T-cell (primary cell): ENCODE results near the gene ACAT2. TPM values are rescaled to one million over a fixed set of nuclear protein-coding genes. Genes with fewer than 3 reads are reported as not detected.
"Not testable (repeated sequence)": the region's sequence is repeated elsewhere in the genome, so short reads cannot be mapped to it uniquely, and the experiment has no call there.

Source experiments
- ATAC-seq, 4 experiments: fragments of 200-7000 bp in 3 of 4; fragments of 150-1000 bp in 1 of 4; cut with Tn5 transposase; replicated peaks in 1 of 4; 1 replicate in 3 of 4; 2 replicates in 1 of 4; pipeline ENCODE4 v1.10.0; 2021; ENCODE audit warnings: moderate library complexity in 3 of 4, mild to moderate bottlenecking in 2 of 4, moderate number of reproducible peaks in 1 of 4
- CTCF ChIA-PET, 2 donors: fragments of 300-600 bp; sonication (Branson Sonifier 250); formaldehyde crosslinking; loops; one replicate each; lab custom pipeline; 2022; ENCODE audit warnings: antibody characterized with exemption in 2 of 2; lab: Charles Lee
- POLR2A ChIA-PET, 2 donors: fragments of 300-600 bp; sonication (Branson Sonifier 250); formaldehyde crosslinking; loops; one replicate each; lab custom pipeline; 2022; ENCODE audit warnings: antibody characterized with exemption in 2 of 2; lab: Charles Lee
- DNase-seq, 35 experiments: peaks; one replicate each; pipeline versions ENCODE4 v3.0.0 to v3.0.0-alpha.2; 2013 to 2023
- H3K27ac ChIP-seq: one replicate; pipeline ENCODE4 v1.5.1; 2013; ENCODE audit warnings: low read length
- H3K27me3 ChIP-seq, 2 experiments: replicated peaks in 1 of 2; 1 replicate in 1 of 2; 2 replicates in 1 of 2; pipeline versions ENCODE4 v1.6.1 to v1.7.0; 2013; ENCODE audit warnings: low read length in 1 of 2, mixed read lengths in 1 of 2; ENCODE audit not compliant: control insufficient read depth in 2 of 2, insufficient read depth in 2 of 2; ENCODE audit errors: extremely low read depth in 1 of 2
- H3K36me3 ChIP-seq, 2 donors: 1 replicate in 1 of 2; 2 replicates in 1 of 2; pipeline versions ENCODE4 v1.6.1 to v1.7.0; 2013; ENCODE audit warnings: low read length in 1 of 2; ENCODE audit not compliant: control insufficient read depth in 2 of 2, insufficient read depth in 1 of 2; ENCODE audit errors: extremely low read depth in 1 of 2
- H3K4me1 ChIP-seq, 2 experiments: 1 replicate in 1 of 2; 2 replicates in 1 of 2; pipeline versions ENCODE4 v1.6.1 to v1.7.0; 2013; ENCODE audit warnings: low read length in 2 of 2, mixed read lengths in 1 of 2; ENCODE audit not compliant: insufficient read depth in 2 of 2, control insufficient read depth in 1 of 2; ENCODE audit errors: extremely low read depth in 1 of 2
- H3K4me3 ChIP-seq, 2 donors: 1 replicate in 1 of 2; 2 replicates in 1 of 2; pipeline versions ENCODE4 v1.5.1 to v1.7.0; 2013; ENCODE audit warnings: mild to moderate bottlenecking in 2 of 2, low read length in 1 of 2, moderate library complexity in 1 of 2; ENCODE audit not compliant: control insufficient read depth in 1 of 2; ENCODE audit errors: extremely low read depth in 1 of 2
- H3K9me3 ChIP-seq: 2 replicates; pipeline ENCODE4 v1.7.0; 2013
- H3K27ac Mint-ChIP-seq, 2 donors: one replicate each; pipeline ENCODE4 v1.8.0; 2020 to 2021; ENCODE audit warnings: mild to moderate bottlenecking in 2 of 2, mixed read lengths in 2 of 2
- H3K27me3 Mint-ChIP-seq, 2 donors: one replicate each; pipeline ENCODE4 v1.8.0; 2021 to 2022; ENCODE audit warnings: mixed read lengths in 2 of 2
- H3K36me3 Mint-ChIP-seq: one replicate; pipeline ENCODE4 v1.8.0; 2021; ENCODE audit warnings: mixed read lengths
- H3K4me1 Mint-ChIP-seq, 3 donors: one replicate each; pipeline ENCODE4 v1.8.0; 2020 to 2022; ENCODE audit warnings: mixed read lengths in 3 of 3, mild to moderate bottlenecking in 1 of 3
- H3K4me3 Mint-ChIP-seq, 3 donors: one replicate each; pipeline ENCODE4 v1.8.0; 2020 to 2022; ENCODE audit warnings: mild to moderate bottlenecking in 3 of 3, mixed read lengths in 3 of 3, moderate library complexity in 3 of 3
- H3K9me3 Mint-ChIP-seq, 3 donors: one replicate each; pipeline ENCODE4 v1.8.0; 2020 to 2022; ENCODE audit warnings: mixed read lengths in 3 of 3
- WGBS: methylation state at CpG from one replicate; pipeline ENCODE4 v1.1.5; 2013; ENCODE audit warnings: missing lambda C conversion rate; ENCODE audit not compliant: insufficient coverage; 5-methylcytosine and 5-hydroxymethylcytosine counted together
- total RNA-seq, 35 experiments: library from RNA in 6 of 35; stranded (reverse) in 6 of 35; fragments of 120-200 nt in 1 of 35; gene quantifications; one replicate each; pipeline versions ENCODE4 v1.2.1 to v1.2.4 and lab custom pipeline; 2013 to 2026

The ACAT2 gene
- total RNA-seq = 10 to 100 TPM; 21.5 to 28.2 (median 27.4) TPM
- total RNA-seq (2013) = 25.5 TPM
- 9.4 to 94.4 (median 33.9) reads per million in 29 experiments for total RNA-seq (lab: John Stamatoyannopoulos, UW)

- Mint-ChIP-seq H3K27me3 (no peaks in the 10 kb centered on the region), H3K4me3 (peak within 1 kb of the TSS; percentile 91 to 94 (median 94)), H3K27ac (peak within 1 kb of the TSS; percentile 96 to 97), H3K36me3 (peaks cover 23% of the 10 kb centered on the region), H3K4me1 (peaks cover 23 to 31% (median 29%) of the 10 kb centered on the region in 3 donors), H3K9me3 (no peaks in the 10 kb centered on the region)
- ChIA-PET CTCF (interaction anchor here (0.6 to 1.4 kb wide), 7 partner anchors 25 to 42 kb away, joined by 3 to 12 read pairs (median 4); partner anchors contain the start of genes MRPL18 (in 1 of the 2) and WTAP (in 1 of the 2)), POLR2A (interaction anchor here in 1 of 2 donors (0.6 to 2.0 kb wide), 6 partner anchors 11 to 203 kb away, joined by 3 to 11 read pairs (median 4); partner anchors contain the start of genes MRPL18, TCP1 and WTAP)
- no peaks in the 10 kb centered on the region for H3K9me3 ChIP-seq
- H3K27ac ChIP-seq = peak within 1 kb of the TSS; percentile 98
- peaks cover 10 to 16% of the 10 kb centered on the region in 2 experiments for H3K4me1 ChIP-seq
- peaks cover 3 to 35% of the 10 kb centered on the region in 2 donors for H3K36me3 ChIP-seq
- 0% methylated on average over 55 of the region's 76 CpGs for WGBS
- peak within 1 kb of the TSS; percentile 91 to 97 for H3K4me3 ChIP-seq
- H3K27me3 ChIP-seq = no peaks in the 10 kb centered on the region
- DNase-seq (peak; percentile 79 to 95 (median 90)), ATAC-seq (peak; percentile 92 to 97 (median 95))
These were observed at the start of gene ACAT2 for GRCh38 chr6:159761873-159762680. ACAT2 (plus strand) TSS chr6:159762045; CDS start chr6:159762088, 43 bp downstream.

GRCh38 chr6:159712389-159712788 is 49.5 kb upstream of the ACAT2 start:
- H3K27me3 Mint-ChIP-seq, H3K27me3 ChIP-seq, H3K9me3 Mint-ChIP-seq, H3K4me1 Mint-ChIP-seq, H3K36me3 ChIP-seq, POLR2A ChIA-PET, ATAC-seq, H3K4me3 Mint-ChIP-seq, H3K27ac Mint-ChIP-seq, H3K4me3 ChIP-seq, H3K9me3 ChIP-seq, DNase-seq, H3K4me1 ChIP-seq, H3K36me3 Mint-ChIP-seq, H3K27ac ChIP-seq: not testable (repeated sequence)
- CTCF ChIA-PET = interaction anchor here (0.6 kb wide), 2 partner anchors 9 to 15 kb away, joined by 4 to 5 read pairs; partner anchors contain the start of gene WTAP (in 1 of the 2)
- 49% methylated on average over 3 of the region's 3 CpGs for WGBS

- POLR2A ChIA-PET = no interaction called here
- ATAC-seq = no peak
- Histone ChIP-seq H3K4me3 (no peak overlapping the region), H3K27ac (no peak overlapping the region), H3K4me1 (no peaks in the 10 kb centered on the region), H3K36me3 (no peaks in the 10 kb centered on the region), H3K9me3 (no peaks in the 10 kb centered on the region), H3K27me3 (no peaks in the 10 kb centered on the region)
- 97% methylated on average over 4 of the region's 7 CpGs for WGBS
- no peak for DNase-seq
- Mint-ChIP-seq H3K4me1 (no peaks in the 10 kb centered on the region), H3K27ac (no peak overlapping the region), H3K36me3 (peaks cover 7% of the 10 kb centered on the region), H3K4me3 (no peak overlapping the region), H3K9me3 (no peaks in the 10 kb centered on the region), H3K27me3 (no peaks in the 10 kb centered on the region)
- CTCF ChIA-PET = no interaction called here
These were observed 47.9 kb upstream of the ACAT2 start for GRCh38 chr6:159713984-159714383.

- Mint-ChIP-seq H3K27me3 (no peaks in the 10 kb centered on the region), H3K27ac (no peak overlapping the region), H3K36me3 (peaks cover 5% of the 10 kb centered on the region), H3K4me3 (no peak overlapping the region), H3K9me3 (no peaks in the 10 kb centered on the region), H3K4me1 (no peaks in the 10 kb centered on the region)
- H3K9me3 ChIP-seq = no peaks in the 10 kb centered on the region
- ATAC-seq (no peak), DNase-seq (no peak)
- 100% methylated on average over 3 of the region's 5 CpGs for WGBS
- ChIA-PET POLR2A (no interaction called here), CTCF (no interaction called here)
- no peaks in the 10 kb centered on the region for H3K36me3 ChIP-seq
- no peaks in the 10 kb centered on the region for H3K4me1 ChIP-seq
- H3K4me3 ChIP-seq = no peak overlapping the region
- H3K27ac ChIP-seq = no peak overlapping the region
- no peaks in the 10 kb centered on the region for H3K27me3 ChIP-seq
These were observed 47.4 kb upstream of the ACAT2 start for GRCh38 chr6:159714404-159714803.

- no peak overlapping the region for H3K27ac Mint-ChIP-seq
- no peaks in the 10 kb centered on the region for H3K36me3 ChIP-seq
- no peak overlapping the region for H3K4me3 Mint-ChIP-seq
- ChIA-PET CTCF (no interaction called here), POLR2A (no interaction called here)
- no peaks in the 10 kb centered on the region for H3K4me1 ChIP-seq
- no peak for ATAC-seq
- H3K9me3 ChIP-seq = no peaks in the 10 kb centered on the region
- no peaks in the 10 kb centered on the region for H3K27me3 Mint-ChIP-seq
- H3K4me3 ChIP-seq = no peak overlapping the region
- no peaks in the 10 kb centered on the region for H3K36me3 Mint-ChIP-seq
- no peaks in the 10 kb centered on the region for H3K27me3 ChIP-seq
- 86% methylated on average over 2 of the region's 3 CpGs for WGBS
- no peak overlapping the region for H3K27ac ChIP-seq
- no peaks in the 10 kb centered on the region for H3K9me3 Mint-ChIP-seq
- DNase-seq = no peak
- H3K4me1 Mint-ChIP-seq = no peaks in the 10 kb centered on the region
These were observed 46.7 kb upstream of the ACAT2 start for GRCh38 chr6:159715166-159715565.

DNA sequence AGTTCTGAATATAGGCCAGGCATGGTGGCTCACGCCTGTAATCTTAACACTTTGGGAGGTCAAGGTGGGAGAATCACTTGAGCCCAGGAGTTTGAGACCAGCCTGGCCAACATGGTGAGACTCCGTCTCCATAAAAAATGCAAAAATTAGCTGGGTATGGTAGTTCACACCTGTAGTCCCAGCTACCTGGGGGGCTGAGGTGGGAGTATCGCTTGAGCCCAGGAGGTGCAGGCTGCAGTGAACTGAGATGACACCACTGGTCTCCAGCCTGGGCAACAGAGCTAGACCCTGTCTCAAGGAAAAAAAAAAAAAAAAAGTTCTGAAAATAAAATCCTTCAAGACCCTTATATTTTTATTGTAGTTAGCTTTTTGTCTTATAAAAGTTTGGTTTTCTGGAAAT is 46.2 kb upstream of the ACAT2 start:
- DNase-seq = no peak
- POLR2A ChIA-PET = no interaction called here
- H3K27ac ChIP-seq = no peak overlapping the region
- H3K9me3 ChIP-seq = no peaks in the 10 kb centered on the region
- no peak overlapping the region for H3K4me3 ChIP-seq
- H3K9me3 Mint-ChIP-seq = no peaks in the 10 kb centered on the region
- H3K4me1 Mint-ChIP-seq = no peaks in the 10 kb centered on the region
- H3K36me3 Mint-ChIP-seq = no peaks in the 10 kb centered on the region
- H3K27me3 Mint-ChIP-seq = no peaks in the 10 kb centered on the region
- WGBS = 100% methylated on average over 2 of the region's 3 CpGs
- no peaks in the 10 kb centered on the region for H3K4me1 ChIP-seq
- H3K36me3 ChIP-seq = no peaks in the 10 kb centered on the region
- no peaks in the 10 kb centered on the region for H3K27me3 ChIP-seq
- no peak overlapping the region for H3K27ac Mint-ChIP-seq
- H3K4me3 Mint-ChIP-seq = no peak overlapping the region
- CTCF ChIA-PET = no interaction called here
- no peak for ATAC-seq
